PC-9 (cell line): ENCODE measurements around the gene SMKR1.

Experiments used
- EZH2 ChIP-seq: fragments of 200-600 bp; sonication (generic); IDR thresholded peaks from 2 replicates; pipeline ENCODE4 v1.8.0; 2017; ENCODE audit warnings: antibody characterized with exemption, low read depth
- TF ChIP-seq, protein P1 (sequence below): fragments of 200-600 bp; sonication (generic); conservative IDR thresholded peaks from 2 replicates; pipeline ENCODE4 v1.6.1; 2017; ENCODE audit warnings: mixed run types, antibody characterized with exemption, mild to moderate bottlenecking, moderate library complexity

DNA sequence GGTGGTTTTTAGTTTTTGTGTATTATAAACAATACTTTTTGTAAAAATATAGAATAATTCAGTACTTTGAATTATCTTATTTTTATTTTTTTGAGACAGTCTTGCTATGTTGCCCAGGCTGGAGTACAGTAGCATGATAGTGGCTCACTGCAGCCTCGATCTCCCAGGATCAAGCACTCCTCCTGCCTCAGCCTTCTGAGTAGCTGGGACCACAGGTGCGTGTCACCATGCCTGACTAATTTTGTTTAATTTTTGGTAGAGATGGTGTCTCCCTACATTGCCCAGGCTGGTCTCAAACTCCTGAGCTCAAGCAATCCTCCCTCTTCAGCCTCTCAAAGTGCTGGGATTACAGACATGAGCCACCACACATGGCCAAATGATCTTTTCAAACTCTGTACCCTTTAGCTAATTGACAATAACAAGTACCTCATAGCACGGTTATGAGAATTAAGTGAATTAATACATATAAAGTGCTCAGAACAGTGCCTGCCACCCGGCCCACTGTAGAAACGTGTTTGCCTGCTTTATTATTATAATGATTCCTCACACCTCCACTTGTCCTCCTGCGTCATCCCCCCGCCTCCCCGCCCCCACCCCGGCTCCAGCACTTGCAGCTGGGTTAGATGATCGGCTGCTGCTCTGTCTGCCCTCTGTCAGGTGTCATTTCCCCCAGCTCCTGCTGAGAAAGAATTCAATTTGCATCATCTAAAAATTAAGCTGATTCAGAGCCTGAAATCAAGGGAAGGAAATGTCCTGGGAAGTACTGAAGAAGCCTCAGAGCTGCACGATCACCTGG is 55.6 kb downstream of the SMKR1 start:
- TF ChIP-seq, protein P1, sequence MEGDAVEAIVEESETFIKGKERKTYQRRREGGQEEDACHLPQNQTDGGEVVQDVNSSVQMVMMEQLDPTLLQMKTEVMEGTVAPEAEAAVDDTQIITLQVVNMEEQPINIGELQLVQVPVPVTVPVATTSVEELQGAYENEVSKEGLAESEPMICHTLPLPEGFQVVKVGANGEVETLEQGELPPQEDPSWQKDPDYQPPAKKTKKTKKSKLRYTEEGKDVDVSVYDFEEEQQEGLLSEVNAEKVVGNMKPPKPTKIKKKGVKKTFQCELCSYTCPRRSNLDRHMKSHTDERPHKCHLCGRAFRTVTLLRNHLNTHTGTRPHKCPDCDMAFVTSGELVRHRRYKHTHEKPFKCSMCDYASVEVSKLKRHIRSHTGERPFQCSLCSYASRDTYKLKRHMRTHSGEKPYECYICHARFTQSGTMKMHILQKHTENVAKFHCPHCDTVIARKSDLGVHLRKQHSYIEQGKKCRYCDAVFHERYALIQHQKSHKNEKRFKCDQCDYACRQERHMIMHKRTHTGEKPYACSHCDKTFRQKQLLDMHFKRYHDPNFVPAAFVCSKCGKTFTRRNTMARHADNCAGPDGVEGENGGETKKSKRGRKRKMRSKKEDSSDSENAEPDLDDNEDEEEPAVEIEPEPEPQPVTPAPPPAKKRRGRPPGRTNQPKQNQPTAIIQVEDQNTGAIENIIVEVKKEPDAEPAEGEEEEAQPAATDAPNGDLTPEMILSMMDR, result no peak
- no peak for TF ChIP-seq EZH2
